RPMI7951 (cell line): Measurements from ENCODE around the gene SLC25A45. TPM values are rescaled to one million over a fixed set of nuclear protein-coding genes. Genes with fewer than 3 reads are reported as not detected.
"Not testable (repeated sequence)": the region's sequence is repeated elsewhere in the genome, so short reads cannot be mapped to it uniquely, and the experiment has no call there.

Source experiments
- DNase-seq: peaks from one replicate; pipeline ENCODE4 v3.0.0-alpha.2; 2012; ENCODE audit warnings: low read depth
- total RNA-seq: library from RNA; depleted of rRNA; stranded (reverse); fragments of >200 nt; shearing (Covaris generic); gene quantifications from 2 replicates; pipeline ENCODE4 v1.2.3, GENCODE V29; 2014

Gene SLC25A45
- total RNA-seq, 1 experiment from 2014 or later = 0.48 TPM

GRCh38 chr11:65362966-65363365 is 19.5 kb downstream of the SLC25A45 start:
- no peak for DNase-seq

GRCh38 chr11:65362320-65362931 is 20.0 kb downstream of the SLC25A45 start:
- no peak for DNase-seq

- no peak for DNase-seq
Measured at GRCh38 chr11:65357856-65358356, 24.5 kb downstream of the SLC25A45 start.

GRCh38 chr11:65356394-65356972 is 26.0 kb downstream of the SLC25A45 start:
- no peak for DNase-seq

- no peak for DNase-seq
Measured at GRCh38 chr11:65355776-65356393, 26.6 kb downstream of the SLC25A45 start.

- DNase-seq = no peak
Measured at GRCh38 chr11:65355013-65355775, 27.3 kb downstream of the SLC25A45 start.

GRCh38 chr11:65354265-65355012 is 28.0 kb downstream of the SLC25A45 start, which contains the start of gene TIGD3:
Gene TIGD3, plus strand, starts transcription at chr11:65354751. Its CDS starts 1,058 bp downstream, at chr11:65355809.
- DNase-seq = peak; percentile 94

GRCh38 chr11:65353900-65354264 is 28.6 kb downstream of the SLC25A45 start:
- no peak for DNase-seq

- DNase-seq = no peak
Measured at GRCh38 chr11:65353376-65353775, 29.1 kb downstream of the SLC25A45 start.

GRCh38 chr11:65352783-65353182 is 29.7 kb downstream of the SLC25A45 start:
- DNase-seq = peak; percentile 18

GRCh38 chr11:65351511-65351910 is 30.9 kb downstream of the SLC25A45 start:
- DNase-seq = no peak

GRCh38 chr11:65341856-65342255 is 40.6 kb downstream of the SLC25A45 start:
- DNase-seq = no peak

- DNase-seq = no peak
Measured at GRCh38 chr11:65340226-65340625, 42.2 kb downstream of the SLC25A45 start.

- DNase-seq = no peak
Measured at GRCh38 chr11:65338676-65339075, 43.8 kb downstream of the SLC25A45 start.

- peak; percentile 18 for DNase-seq
Measured at GRCh38 chr11:65334696-65335295, 47.6 kb downstream of the SLC25A45 start.

GRCh38 chr11:65332591-65332990 is 49.9 kb downstream of the SLC25A45 start:
- not testable (repeated sequence) for DNase-seq

- no peak for DNase-seq
Measured at GRCh38 chr11:65330544-65330943, 51.9 kb downstream of the SLC25A45 start.

- DNase-seq = peak; percentile 88
Measured at GRCh38 chr11:65329944-65330403, 52.5 kb downstream of the SLC25A45 start.

GRCh38 chr11:65329478-65329877 is 53.0 kb downstream of the SLC25A45 start:
- DNase-seq = peak; percentile 47

GRCh38 chr11:65327021-65327420 is 55.4 kb downstream of the SLC25A45 start:
- no peak for DNase-seq

GRCh38 chr11:65325435-65325834 is 57.0 kb downstream of the SLC25A45 start:
- no peak for DNase-seq
